Loucy (cell line): ENCODE data around the gene STARD10.

ENCODE experiments used
- H2AFZ ChIP-seq: fragments of 200-600 bp; sonication (generic); 2 replicates; pipeline ENCODE4 v1.6.0; 2016; ENCODE audit warnings: antibody characterized with exemption, mild to moderate bottlenecking, low read length, moderate library complexity
- H3F3A ChIP-seq: fragments of 200-600 bp; 2 replicates; pipeline ENCODE4 v1.6.0; 2016; ENCODE audit warnings: antibody characterized with exemption, low read depth, mild to moderate bottlenecking
- H3K27me3 ChIP-seq: fragments of 200-600 bp; sonication (generic); 2 replicates; pipeline ENCODE4 v1.6.1; 2014; ENCODE audit warnings: low read length, mild to moderate bottlenecking; ENCODE audit not compliant: insufficient read depth, poor library complexity, severe bottlenecking
- H3K36me3 ChIP-seq: fragments of 200-600 bp; sonication (generic); 2 replicates; pipeline ENCODE4 v1.6.1; 2016; ENCODE audit warnings: low read length; ENCODE audit not compliant: insufficient read depth
- H3K4me1 ChIP-seq: fragments of 200-600 bp; sonication (generic); 2 replicates; pipeline ENCODE4 v1.5.1; 2014; ENCODE audit warnings: low read length, mild to moderate bottlenecking; ENCODE audit not compliant: insufficient read depth, poor library complexity, severe bottlenecking
- H3K4me2 ChIP-seq: fragments of 200-600 bp; sonication (generic); 2 replicates; pipeline ENCODE4 v1.6.0; 2014; ENCODE audit warnings: antibody characterized with exemption, low read length, low read depth, mild to moderate bottlenecking; ENCODE audit not compliant: poor library complexity, severe bottlenecking
- H3K4me3 ChIP-seq: fragments of 200-600 bp; sonication (generic); 2 replicates; pipeline ENCODE4 v1.5.1; 2014; ENCODE audit warnings: low read length, mild to moderate bottlenecking, mixed read lengths; ENCODE audit not compliant: poor library complexity, severe bottlenecking
- H3K79me2 ChIP-seq: fragments of 200-600 bp; sonication (generic); 2 replicates; pipeline ENCODE4 v1.6.1; 2014; ENCODE audit warnings: low read length; ENCODE audit not compliant: insufficient read depth
- H3K9ac ChIP-seq: fragments of 200-600 bp; sonication (generic); 2 replicates; pipeline ENCODE4 v1.6.0; 2014; ENCODE audit warnings: mild to moderate bottlenecking, low read depth, low read length, moderate library complexity; ENCODE audit not compliant: poor library complexity, severe bottlenecking
- H3K9me2 ChIP-seq: fragments of 200-600 bp; sonication (generic); replicated peaks from 2 replicates; pipeline ENCODE4 v1.6.1; 2016; ENCODE audit warnings: low read depth, low read length, mixed read lengths
- H3K9me3 ChIP-seq: fragments of 200-600 bp; sonication (generic); 2 replicates; pipeline ENCODE4 v1.6.1; 2014; ENCODE audit warnings: mild to moderate bottlenecking, antibody characterized with exemption, low read length, low read depth; ENCODE audit not compliant: insufficient read depth
- H4K20me1 ChIP-seq: fragments of 200-600 bp; sonication (generic); 2 replicates; pipeline ENCODE4 v1.6.0; 2014; ENCODE audit warnings: antibody characterized with exemption, low read length, mild to moderate bottlenecking; ENCODE audit not compliant: insufficient read depth, poor library complexity, severe bottlenecking
- CTCF ChIP-seq: fragments of 200-600 bp; sonication (generic); conservative IDR thresholded peaks from 2 replicates; pipeline ENCODE4 v1.5.1; 2014; ENCODE audit warnings: mild to moderate bottlenecking, antibody characterized with exemption, low read length
- EZH2phosphoT487 ChIP-seq: fragments of 200-600 bp; IDR thresholded peaks from 2 replicates; pipeline ENCODE4 v1.6.1; 2018; ENCODE audit warnings: antibody characterized with exemption, mild to moderate bottlenecking, moderate library complexity, borderline replicate concordance

Gene STARD10

GRCh38 chr11:72712841-72713240 lies 81.0 kb downstream of the STARD10 start:
- Histone ChIP-seq H4K20me1 (peaks cover 15% of the 10 kb centered on the region), H2AFZ (no peak overlapping the region), H3K9ac (no peak overlapping the region)

GRCh38 chr11:72712168-72712751 lies 81.6 kb downstream of the STARD10 start:
- no peak overlapping the region for H3K4me3 ChIP-seq
- H3K36me3 ChIP-seq, result peaks cover 50% of the 10 kb centered on the region; the same call in 1 of the 2 replicates
- H4K20me1 ChIP-seq, result peaks cover 15% of the 10 kb centered on the region
- no peaks in the 10 kb centered on the region for H3K27me3 ChIP-seq
- no peak overlapping the region for H3K4me2 ChIP-seq
- no peaks in the 10 kb centered on the region for H3K9me2 ChIP-seq
- no peaks in the 10 kb centered on the region for H3F3A ChIP-seq
- no peaks in the 10 kb centered on the region for H3K9me3 ChIP-seq
- H2AFZ ChIP-seq, result no peak overlapping the region
- no peaks in the 10 kb centered on the region for H3K4me1 ChIP-seq
- TF ChIP-seq CTCF (no peak), EZH2phosphoT487 (no peak)
- no peak overlapping the region for H3K9ac ChIP-seq
- peaks cover 34% of the 10 kb centered on the region; the same call in 1 of the 2 replicates for H3K79me2 ChIP-seq

More at GRCh38 chr11:72712841-72713240, 81.0 kb downstream of the STARD10 start:
- H3F3A ChIP-seq, result no peaks in the 10 kb centered on the region
- H3K36me3 ChIP-seq, result peaks cover 49% of the 10 kb centered on the region; the same call in 1 of the 2 replicates
- no peaks in the 10 kb centered on the region for H3K9me3 ChIP-seq
- peaks cover 40% of the 10 kb centered on the region; the same call in 1 of the 2 replicates for H3K79me2 ChIP-seq
- TF ChIP-seq CTCF, result no peak
- no peak for TF ChIP-seq EZH2phosphoT487
- H3K4me1 ChIP-seq, result no peaks in the 10 kb centered on the region
- no peak overlapping the region for H3K4me3 ChIP-seq
- H3K27me3 ChIP-seq, result no peaks in the 10 kb centered on the region
- H3K9me2 ChIP-seq, result no peaks in the 10 kb centered on the region
- H3K4me2 ChIP-seq, result no peak overlapping the region

- H3F3A ChIP-seq, result no peaks in the 10 kb centered on the region
- H3K9me2 ChIP-seq, result no peaks in the 10 kb centered on the region
- peaks cover 62% of the 10 kb centered on the region; the same call in 1 of the 2 replicates for H3K36me3 ChIP-seq
- peaks cover 15% of the 10 kb centered on the region for H4K20me1 ChIP-seq
- no peak overlapping the region for H3K4me2 ChIP-seq
- no peak overlapping the region for H3K9ac ChIP-seq
- H3K79me2 ChIP-seq, result peaks cover 23% of the 10 kb centered on the region; the same call in 1 of the 2 replicates
- H3K27me3 ChIP-seq, result no peaks in the 10 kb centered on the region
- H2AFZ ChIP-seq, result no peak overlapping the region
- no peak for TF ChIP-seq EZH2phosphoT487
- no peak for TF ChIP-seq CTCF
- no peaks in the 10 kb centered on the region for H3K4me1 ChIP-seq
- H3K4me3 ChIP-seq, result no peak overlapping the region
- H3K9me3 ChIP-seq, result no peaks in the 10 kb centered on the region
These were observed 82.7 kb downstream of the STARD10 start for GRCh38 chr11:72711141-72711540.
